ENCODE measurements around the gene RAB11FIP3.

The RAB11FIP3 gene

GRCh38 chr16:569445-570254 lies 144.2 kb downstream of the RAB11FIP3 start, which contains the start of gene PIGQ:
TSS of gene PIGQ (plus strand) at chr16:569968. CDS start at chr16:574075, 4,107 bp downstream.
- peak within 1 kb of the TSS; percentile 90 for H3K27ac ChIP-seq
- ChIA-PET CTCF (interaction anchor here (1.0 kb wide), 1 partner anchor 13 kb away, joined by 4 read pairs; no protein-coding TSS in a partner anchor), POLR2A (ENCODE audit: low non-redundant PET) (no interaction called here)
- DNase-seq (ENCODE audit: low spot score) = peak; percentile 67
- TF ChIP-seq CTCF (conservative IDR thresholded peaks at IDR 0.05; ENCODE audit: low read depth) = no peak
